Measurements from ENCODE around the gene PRSS53. TPM values are rescaled to one million over a fixed set of nuclear protein-coding genes. Genes with fewer than 3 reads are reported as not detected.

The PRSS53 gene
- polyA plus RNA-seq, 3 donors: 0.44 to 0.82 (median 0.60) TPM

GRCh38 chr16:31099860-31100638 is 11.3 kb upstream of the PRSS53 start:
- DNase-seq (ENCODE audit: low read depth in 3 of 3, low spot score in 2 of 3): no peak

GRCh38 chr16:31094424-31095120 is 5.8 kb upstream of the PRSS53 start, which contains the start of gene VKORC1:
Gene VKORC1 (minus strand): TSS chr16:31094797. CDS start chr16:31094729, 68 bp downstream.
- DNase-seq (ENCODE audit: low read depth in 3 of 3, low spot score in 2 of 3): peak; percentile 67 to 86 (median 75)

GRCh38 chr16:31094088-31094423 is 5.3 kb upstream of the PRSS53 start:
- no peak for DNase-seq (ENCODE audit: low read depth in 3 of 3, low spot score in 2 of 3)

GRCh38 chr16:31093132-31093703 is 4.5 kb upstream of the PRSS53 start:
- DNase-seq (ENCODE audit: low read depth in 3 of 3, low spot score in 2 of 3): no peak

GRCh38 chr16:31092330-31092729 is 3.6 kb upstream of the PRSS53 start:
- DNase-seq (ENCODE audit: low read depth in 3 of 3, low spot score in 2 of 3): no peak

- no peak for DNase-seq (ENCODE audit: low read depth in 3 of 3, low spot score in 2 of 3)
These were observed 1.8 kb upstream of the PRSS53 start for GRCh38 chr16:31090540-31090939.

- DNase-seq (ENCODE audit: low read depth in 3 of 3, low spot score in 2 of 3): no peak
These were observed 456 bp upstream of the PRSS53 start for GRCh38 chr16:31089199-31089598.

- DNase-seq (ENCODE audit: low read depth in 3 of 3, low spot score in 2 of 3): no peak
These were observed 772 bp downstream of the PRSS53 start for GRCh38 chr16:31087971-31088370.

GRCh38 chr16:31087481-31087880 is 1.3 kb downstream of the PRSS53 start:
- no peak for DNase-seq (ENCODE audit: low read depth in 3 of 3, low spot score in 2 of 3)

GRCh38 chr16:31086629-31086906 is 2.2 kb downstream of the PRSS53 start:
- no peak for DNase-seq (ENCODE audit: low read depth in 3 of 3, low spot score in 2 of 3)

GRCh38 chr16:31085873-31086628 is 2.7 kb downstream of the PRSS53 start:
- no peak for DNase-seq (ENCODE audit: low read depth in 3 of 3, low spot score in 2 of 3)

GRCh38 chr16:31085411-31085810 is 3.3 kb downstream of the PRSS53 start:
- DNase-seq (ENCODE audit: low read depth in 3 of 3, low spot score in 2 of 3): no peak

GRCh38 chr16:31084584-31085302 is 4.0 kb downstream of the PRSS53 start:
- no peak for DNase-seq (ENCODE audit: low read depth in 3 of 3, low spot score in 2 of 3)

GRCh38 chr16:31083981-31084380 is 4.8 kb downstream of the PRSS53 start:
- no peak for DNase-seq (ENCODE audit: low read depth in 3 of 3, low spot score in 2 of 3)

GRCh38 chr16:31083556-31083955 is 5.2 kb downstream of the PRSS53 start:
- no peak for DNase-seq (ENCODE audit: low read depth in 3 of 3, low spot score in 2 of 3)

- no peak for DNase-seq (ENCODE audit: low read depth in 3 of 3, low spot score in 2 of 3)
These were observed 5.7 kb downstream of the PRSS53 start for GRCh38 chr16:31083081-31083480.

- DNase-seq (ENCODE audit: low read depth in 3 of 3, low spot score in 2 of 3): no peak
These were observed 6.2 kb downstream of the PRSS53 start for GRCh38 chr16:31082368-31083045.

GRCh38 chr16:31081428-31082351 is 7.1 kb downstream of the PRSS53 start:
- DNase-seq (ENCODE audit: low read depth in 3 of 3, low spot score in 2 of 3): no peak
